Right lobe of liver (tissue), 6 donors: ENCODE measurements around the gene PHTF2. TPM values are rescaled to one million over a fixed set of nuclear protein-coding genes. Genes with fewer than 3 reads are reported as not detected.

ENCODE experiments used
- ATAC-seq, 4 donors: fragments of 200-7000 bp; cut with Tn5 transposase; one replicate each; pipeline ENCODE4 v1.9.1; 2020; ENCODE audit warnings: mild to moderate bottlenecking in 4 of 4, moderate library complexity in 4 of 4
- DNase-seq, 3 donors: peaks; one replicate each; pipeline ENCODE4 v3.0.0-alpha.2; 2020
- H3K27ac ChIP-seq, 3 donors: fragments of 200-600 bp; one replicate each; pipeline ENCODE4 v1.8.0; 2022
- H3K27me3 ChIP-seq, 2 donors: fragments of 200-600 bp; one replicate each; pipeline ENCODE4 v1.8.0; 2022
- H3K36me3 ChIP-seq, 4 donors: fragments of 200-600 bp; sonication (generic) in 1 of 4; one replicate each; pipeline versions ENCODE4 v1.5.1 to v1.8.0; 2017 to 2022; ENCODE audit warnings: control low read depth in 1 of 4
- H3K4me1 ChIP-seq, 4 donors: fragments of 200-600 bp; sonication (generic) in 1 of 4; one replicate each; pipeline versions ENCODE4 v1.5.1 to v1.8.0; 2017 to 2022; ENCODE audit warnings: control low read depth in 1 of 4
- H3K4me3 ChIP-seq, 3 donors: fragments of 200-600 bp; one replicate each; pipeline ENCODE4 v1.8.0; 2022
- H3K9me3 ChIP-seq, 4 donors: fragments of 200-600 bp; sonication (generic) in 1 of 4; one replicate each; pipeline versions ENCODE4 v1.5.1 to v1.8.0; 2017 to 2022; ENCODE audit warnings: control low read depth in 1 of 4
- CTCF ChIP-seq, 4 donors: fragments of 200-600 bp in 3 of 4; fragments of 450-650 bp in 1 of 4; IDR thresholded peaks; one replicate each; pipeline versions ENCODE4 v1.5.1 to v1.8.0; 2016 to 2022; ENCODE audit warnings: antibody characterized with exemption in 4 of 4, mild to moderate bottlenecking in 2 of 4
- POLR2A ChIP-seq: fragments of 450-650 bp; IDR thresholded peaks from one replicate; pipeline ENCODE4 v1.6.1; 2017; ENCODE audit warnings: antibody characterized with exemption, mild to moderate bottlenecking
- WGBS: methylation state at CpG from one replicate; pipeline ENCODE4 v1.1.6; 2018; ENCODE audit warnings: low coverage, low lambda C conversion rate; ENCODE audit not compliant: insufficient coverage; ENCODE audit errors: missing lambda C conversion rate; 5-methylcytosine and 5-hydroxymethylcytosine counted together
- intact Hi-C, 2 donors: fragments of 100-400 bp; cut with DNase I; formaldehyde crosslinking; loops; one replicate each; pipeline versions ENCODE4 v1.11.2 to v1.14.1; 2022
- total RNA-seq, 6 experiments: library from RNA; depleted of rRNA in 2 of 6; stranded (reverse); fragments of >200 nt in 2 of 6; fragmentation: NEBNext Ultra II Directional in 3 of 6; extraction: Animal tissue kit (Norgen Biotek cat#: 25700) in 3 of 6; gene quantifications; one replicate each; pipeline versions ENCODE4 v1.1.0 to v1.2.4, GENCODE V29; 2016 to 2023
- donor health status: DM: no; HTN: yes; CAD: no.
- donor health status: DM: no; HTN: no; CAD: no.
- donor health status: DM: no; HTN: no; CAD: no.
- donor health status: DM: no; HTN: yes; CAD: no.
- donor health status: DM: no; HTN: yes; CAD: no.

PHTF2 gene
- total RNA-seq, 6 experiments from 2014 or later, result 2.4 to 6.8 (median 5.5) TPM

- no peak overlapping the region for H3K27ac ChIP-seq
- H3K36me3 ChIP-seq, result no peaks in the 10 kb centered on the region
- TF ChIP-seq POLR2A, result no peak
- TF ChIP-seq CTCF (IDR thresholded peaks at IDR 0.05), result no peak
- H3K27me3 ChIP-seq, result no peaks in the 10 kb centered on the region
- no peaks in the 10 kb centered on the region for H3K4me1 ChIP-seq
- H3K4me3 ChIP-seq, result no peak overlapping the region
- ATAC-seq (no peak), DNase-seq (no peak)
- intact Hi-C loops, result no loop called here
- H3K9me3 ChIP-seq, result no peaks in the 10 kb centered on the region
- 77% methylated on average over 9 of the region's 9 CpGs for WGBS
Observed at GRCh38 chr7:77944183-77945182, 145.9 kb downstream of the PHTF2 start.

GRCh38 chr7:77950548-77950947, 152.0 kb downstream of the PHTF2 start:
- DNase-seq (no peak), ATAC-seq (no peak)

GRCh38 chr7:77954773-77955555, 156.4 kb downstream of the PHTF2 start:
- H3K36me3 ChIP-seq, result no peaks in the 10 kb centered on the region
- H3K27ac ChIP-seq, result no peak overlapping the region
- WGBS, result 85% methylated on average over 3 of the region's 3 CpGs
- H3K9me3 ChIP-seq, result no peaks in the 10 kb centered on the region
- no peaks in the 10 kb centered on the region for H3K27me3 ChIP-seq
- no peak overlapping the region for H3K4me3 ChIP-seq
- intact Hi-C loops, result no loop called here
- no peaks in the 10 kb centered on the region for H3K4me1 ChIP-seq
- ATAC-seq (no peak), DNase-seq (no peak)
- TF ChIP-seq CTCF (IDR thresholded peaks at IDR 0.05), result no peak

More at GRCh38 chr7:77950548-77950947, 152.0 kb downstream of the PHTF2 start:
- no peak for TF ChIP-seq POLR2A
- TF ChIP-seq CTCF (IDR thresholded peaks at IDR 0.05), result no peak
- Histone ChIP-seq H3K27me3 (no peaks in the 10 kb centered on the region), H3K27ac (no peak overlapping the region), H3K4me3 (no peak overlapping the region), H3K4me1 (no peaks in the 10 kb centered on the region), H3K9me3 (no peaks in the 10 kb centered on the region), H3K36me3 (no peaks in the 10 kb centered on the region)
- intact Hi-C loops, result no loop called here
- 86% methylated on average over 3 of the region's 5 CpGs for WGBS

- no peak for TF ChIP-seq POLR2A
- no peak for TF ChIP-seq CTCF (IDR thresholded peaks at IDR 0.05)
- Histone ChIP-seq H3K27ac (no peak overlapping the region), H3K27me3 (no peaks in the 10 kb centered on the region), H3K4me1 (no peaks in the 10 kb centered on the region), H3K9me3 (no peaks in the 10 kb centered on the region), H3K4me3 (no peak overlapping the region), H3K36me3 (no peaks in the 10 kb centered on the region)
- ATAC-seq (no peak), DNase-seq (no peak)
- intact Hi-C loops, result no loop called here
- 93% methylated on average over 2 of the region's 2 CpGs for WGBS
Observed at GRCh38 chr7:77958436-77958835, 159.9 kb downstream of the PHTF2 start.
